Subcutaneous adipose tissue (tissue), 4 donors: ENCODE results near the gene HSD17B8. TPM values are rescaled to one million over a fixed set of nuclear protein-coding genes. Genes with fewer than 3 reads are reported as not detected.

ENCODE experiments used
- CTCF ChIP-seq: fragments of 450-650 bp; IDR thresholded peaks from one replicate; pipeline ENCODE4 v1.5.1; 2016; ENCODE audit warnings: low read depth, mild to moderate bottlenecking, control low read depth, antibody characterized with exemption, moderate library complexity
- total RNA-seq, 4 donors: library from RNA; depleted of rRNA; stranded (reverse); fragments of >200 nt; gene quantifications; one replicate each; pipeline ENCODE4 v1.1.0, GENCODE V29; 2016

HSD17B8 gene
- total RNA-seq, 4 donors from 2014 or later: 5.1 to 22.0 (median 16.2) TPM

- no peak for TF ChIP-seq CTCF
Measured at GRCh38 chr6:33243476-33243875, 39.0 kb downstream of the HSD17B8 start.

- TF ChIP-seq CTCF: no peak
Measured at GRCh38 chr6:33247977-33248642, 43.7 kb downstream of the HSD17B8 start.

DNA sequence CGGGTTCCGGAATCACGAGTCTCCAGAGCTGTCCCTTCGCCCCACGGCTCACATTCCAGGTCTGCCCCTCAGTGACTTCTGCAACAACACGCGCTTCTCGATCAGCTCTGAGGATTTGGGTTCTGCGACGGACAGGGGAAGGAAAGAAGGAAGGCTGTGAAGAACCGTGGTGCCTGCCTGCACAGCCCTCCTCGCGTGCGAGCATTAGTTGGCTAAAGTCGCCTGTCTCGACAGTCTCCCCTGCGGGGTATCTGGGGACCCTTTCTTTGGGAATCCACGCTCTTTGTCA, 44.1 kb downstream of the HSD17B8 start:
- no peak for TF ChIP-seq CTCF

DNA sequence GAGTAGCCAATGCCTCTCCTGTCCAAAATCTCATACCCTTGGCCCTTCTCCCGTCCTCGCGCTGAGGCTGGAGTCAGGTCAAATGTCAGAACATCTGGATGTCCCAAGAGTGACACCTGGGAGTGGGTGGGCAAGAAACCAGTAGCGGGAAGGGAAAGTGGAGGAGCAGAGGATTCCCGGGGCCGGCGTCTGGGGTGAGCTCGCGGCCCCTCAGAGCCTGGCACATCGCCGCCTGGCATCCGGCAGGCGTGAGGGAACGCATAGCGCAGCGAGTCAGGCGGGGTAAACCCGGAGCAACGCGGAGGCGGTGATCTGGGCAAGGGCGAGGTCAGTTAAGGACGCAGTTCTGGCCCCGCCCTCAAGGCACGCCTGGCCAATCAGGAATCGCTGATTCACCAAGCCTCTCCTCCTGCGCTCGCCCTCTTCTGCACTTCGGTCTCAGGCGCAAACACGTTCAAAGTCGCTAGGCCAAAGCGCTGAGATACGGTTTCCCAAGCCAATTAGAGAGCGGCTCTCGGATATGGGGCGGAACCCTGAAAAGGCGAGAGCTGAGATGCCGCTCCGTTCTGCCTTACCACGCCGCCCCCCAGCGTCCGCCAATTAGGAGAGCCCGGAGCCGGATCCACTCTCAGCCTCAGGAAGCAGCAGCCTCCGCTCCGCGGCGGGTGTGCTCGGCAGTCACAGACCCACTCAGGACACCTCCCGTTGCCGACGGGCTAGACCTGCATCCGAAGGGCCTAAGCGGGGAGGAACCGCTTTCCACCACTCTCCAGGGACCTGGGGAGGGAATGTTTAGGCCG, 44.7 kb downstream of the HSD17B8 start:
- no peak for TF ChIP-seq CTCF

GRCh38 chr6:33249732-33250630, 45.5 kb downstream of the HSD17B8 start:
- no peak for TF ChIP-seq CTCF

DNA sequence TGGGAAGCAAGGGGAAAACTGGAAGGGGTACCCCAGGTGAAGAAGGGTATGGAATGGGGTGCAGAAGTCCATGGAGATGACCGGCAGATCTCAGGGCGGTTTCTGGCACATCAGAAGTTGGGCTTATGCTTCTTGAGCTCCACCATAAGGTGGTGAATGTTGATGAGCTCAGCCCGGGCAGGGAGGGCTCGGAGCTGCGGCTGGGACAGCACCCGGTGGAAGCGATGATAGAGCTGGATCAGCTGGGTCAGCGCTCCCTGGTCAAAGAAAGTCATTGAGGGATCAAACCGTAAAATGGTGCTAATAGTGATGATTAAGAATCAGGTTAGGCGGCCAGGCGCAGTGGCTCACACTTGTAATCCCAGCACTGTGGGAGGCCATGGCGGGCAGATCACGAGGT, 46.3 kb downstream of the HSD17B8 start:
- no peak for TF ChIP-seq CTCF
